Dedifferentiated amniotic fluid mesenchymal stem cell (primary cell): Measurements from ENCODE around the gene CHD3.
A peak's percentile ranks its signal among the peaks of the same experiment; 100 is the strongest.
"Not testable (repeated sequence)": the region's sequence is repeated elsewhere in the genome, so short reads cannot be mapped to it uniquely, and the experiment has no call there.

Experiments used
- DNase-seq: peaks from one replicate; pipeline ENCODE4 v3.0.0-alpha.2; 2016; ENCODE audit errors: extremely low spot score

Gene CHD3

GRCh38 chr17:7931709-7932482 is 43.3 kb downstream of the CHD3 start, which contains the start of the genes CNTROB and TRAPPC1:
CNTROB (plus strand) TSS chr17:7932206; CDS start chr17:7933080, 874 bp downstream.
TRAPPC1 (minus strand) TSS chr17:7931946; CDS start chr17:7931829, 117 bp downstream.
- DNase-seq, result peak; percentile 99

GRCh38 chr17:7932483-7932891 is 43.9 kb downstream of the CHD3 start:
- DNase-seq, result no peak

DNA sequence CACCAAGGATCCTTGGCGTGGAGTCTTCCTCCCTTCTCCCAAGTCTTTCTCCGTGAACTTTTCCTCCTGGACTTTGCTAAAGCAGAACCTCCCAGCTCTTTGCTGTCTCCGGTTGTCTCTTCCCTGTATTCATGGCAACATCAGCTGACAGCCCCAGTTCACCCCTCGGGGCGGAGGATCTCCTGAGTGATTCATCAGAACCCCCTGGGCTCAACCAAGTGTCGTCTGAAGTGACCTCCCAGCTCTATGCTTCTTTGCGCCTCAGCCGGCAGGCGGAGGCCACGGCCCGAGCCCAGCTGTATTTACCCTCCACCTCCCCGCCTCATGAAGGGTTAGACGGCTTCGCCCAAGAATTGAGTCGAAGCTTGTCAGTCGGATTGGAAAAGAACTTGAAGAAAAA is 44.4 kb downstream of the CHD3 start:
- DNase-seq, result no peak

- DNase-seq, result no peak
Observed at GRCh38 chr17:7935859-7936258, 47.3 kb downstream of the CHD3 start.

DNA sequence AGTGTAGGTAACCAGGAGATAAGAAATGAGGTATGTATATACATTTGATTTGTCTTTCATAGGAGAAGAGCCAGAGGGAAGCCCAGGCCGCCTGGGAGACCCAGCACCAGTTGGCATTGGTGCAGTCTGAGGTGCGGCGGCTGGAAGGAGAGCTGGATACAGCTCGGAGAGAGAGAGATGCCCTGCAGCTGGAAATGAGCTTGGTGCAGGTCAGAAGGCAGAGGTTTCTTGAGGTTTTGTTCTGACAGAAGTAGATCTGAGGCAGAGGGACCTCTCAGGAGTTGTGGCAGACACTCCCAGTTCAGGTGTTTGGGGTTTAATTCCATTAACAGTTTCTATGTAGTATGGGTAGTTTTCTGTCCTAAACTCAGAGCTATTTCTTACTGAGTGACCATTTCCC is 51.4 kb downstream of the CHD3 start:
- DNase-seq, result no peak

GRCh38 chr17:7940743-7941142 is 52.2 kb downstream of the CHD3 start:
- DNase-seq, result no peak

DNA sequence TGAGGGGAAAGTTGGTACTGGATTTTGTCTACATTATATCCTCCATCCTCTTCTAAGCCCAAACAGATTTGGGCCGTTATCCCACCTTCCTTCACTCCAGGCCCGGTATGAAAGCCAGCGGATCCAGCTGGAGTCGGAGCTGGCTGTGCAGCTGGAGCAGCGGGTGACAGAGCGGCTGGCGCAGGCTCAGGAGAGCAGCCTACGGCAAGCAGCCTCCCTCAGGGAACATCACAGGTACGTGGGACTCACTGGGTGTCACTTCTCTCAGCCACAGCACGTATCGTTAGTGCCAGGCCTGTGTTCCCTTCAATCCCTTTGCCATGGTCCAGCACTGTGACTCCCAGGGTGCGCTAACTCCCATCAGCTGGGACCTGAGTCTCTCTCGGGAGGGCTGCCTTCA is 54.7 kb downstream of the CHD3 start:
- DNase-seq, result no peak

GRCh38 chr17:7944326-7944725 is 55.7 kb downstream of the CHD3 start:
- no peak for DNase-seq

- no peak for DNase-seq
Observed at GRCh38 chr17:7945651-7946050, 57.1 kb downstream of the CHD3 start.

DNA sequence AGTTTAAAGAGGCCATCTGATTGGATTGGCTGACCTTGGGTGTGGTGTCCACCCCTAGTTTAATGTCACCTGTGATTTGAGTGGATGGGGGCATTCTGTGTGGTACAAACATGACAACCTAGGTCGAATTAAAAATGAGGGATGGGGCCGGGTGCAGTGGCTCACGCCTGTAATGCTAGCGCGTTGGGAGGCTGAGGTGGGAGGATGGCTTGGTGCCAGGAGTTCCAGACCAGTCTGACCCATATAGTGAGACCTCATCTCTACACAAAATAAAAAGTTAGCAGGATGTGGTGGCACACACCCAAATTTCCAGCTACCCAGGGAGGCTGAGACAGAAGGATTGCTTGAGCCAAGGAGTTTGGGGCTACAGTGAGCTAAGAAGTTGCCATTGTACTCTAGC is 57.9 kb downstream of the CHD3 start:
- no peak for DNase-seq

GRCh38 chr17:7947651-7948050 is 59.1 kb downstream of the CHD3 start:
- DNase-seq, result no peak

GRCh38 chr17:7950578-7950977 is 62.0 kb downstream of the CHD3 start:
- no peak for DNase-seq

DNA sequence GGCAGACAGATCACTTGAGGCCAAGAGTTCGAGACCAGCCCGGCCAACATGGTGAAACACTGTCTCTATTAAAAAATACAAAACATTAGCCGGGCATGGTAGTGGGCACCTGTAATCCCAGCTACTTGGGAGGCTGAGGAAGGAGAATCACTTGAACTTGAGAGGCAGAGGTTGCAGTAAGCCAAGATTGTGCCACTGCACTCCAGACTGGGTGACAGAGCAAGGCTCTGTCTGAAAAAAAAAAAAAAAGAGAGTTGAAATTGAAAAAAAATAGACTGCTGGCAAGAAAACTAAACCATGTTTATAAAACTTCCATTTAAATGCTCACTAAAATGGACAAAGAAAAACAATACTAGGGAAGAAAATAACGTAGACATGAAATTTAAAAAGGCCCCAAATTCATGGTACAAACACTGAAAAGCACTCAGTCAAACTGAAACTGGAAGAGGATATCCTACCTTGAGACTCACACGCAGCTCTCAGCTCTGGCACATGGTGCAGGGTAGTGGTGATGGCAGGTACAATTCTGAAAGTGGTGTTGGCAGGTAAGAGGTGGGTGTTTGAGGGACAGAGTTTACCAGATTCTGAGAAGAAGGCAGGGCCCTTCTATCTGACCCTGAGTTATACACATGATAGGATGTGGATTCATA is 62.7 kb downstream of the CHD3 start:
- DNase-seq, result no peak

- DNase-seq, result not testable (repeated sequence)
Observed at GRCh38 chr17:7953266-7953665, 64.7 kb downstream of the CHD3 start.

DNA sequence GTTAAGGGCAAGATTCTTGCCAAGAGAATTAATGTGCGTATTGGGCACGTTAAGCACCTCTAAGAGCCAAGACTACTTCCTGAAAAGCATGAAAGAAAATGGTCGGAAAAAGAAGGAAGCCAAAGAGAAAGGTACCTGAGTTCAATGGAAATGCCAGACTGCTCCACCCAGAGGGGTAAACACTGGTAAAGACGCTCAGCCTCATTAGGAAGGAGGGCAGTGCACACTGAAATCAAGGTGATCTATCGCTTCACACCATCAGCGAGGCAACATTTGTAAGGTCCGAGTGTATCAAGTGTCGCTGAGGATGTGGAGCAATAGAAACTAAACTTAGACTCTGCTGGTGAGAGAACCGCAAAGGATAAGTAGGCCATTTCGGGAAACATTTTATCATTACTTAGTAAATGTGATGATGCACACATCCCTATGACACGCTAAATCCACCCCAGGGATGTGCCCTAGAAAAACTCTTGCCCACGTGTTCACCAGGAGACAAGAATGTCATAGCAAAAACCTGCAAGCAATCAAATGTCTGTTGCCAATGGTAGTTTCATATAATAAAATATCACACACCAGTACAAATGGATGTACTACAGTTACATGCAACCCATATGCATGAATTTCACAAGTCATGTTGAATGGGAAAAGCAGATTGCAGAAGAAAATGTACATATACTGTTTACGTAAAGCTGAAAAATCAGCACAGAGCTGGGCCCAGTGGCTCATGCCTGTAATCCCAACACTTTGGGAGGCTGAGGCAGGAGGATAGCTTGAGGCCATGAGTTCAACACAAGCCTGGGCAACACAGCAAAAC is 67.0 kb downstream of the CHD3 start:
- DNase-seq, result no peak

GRCh38 chr17:7956228-7956965 is 67.8 kb downstream of the CHD3 start:
- DNase-seq, result no peak

- no peak for DNase-seq
Observed at GRCh38 chr17:7959503-7960253, 71.1 kb downstream of the CHD3 start.

- no peak for DNase-seq
Observed at GRCh38 chr17:7961421-7961820, 72.8 kb downstream of the CHD3 start.
